GM19324 (cell line): ENCODE data around the gene WSCD1.

Experiments
- ATAC-seq: cut with Tn5 transposase; IDR thresholded peaks from one replicate; pipeline ENCODE4 v1.9.1; 2021; ENCODE audit warnings: mild to moderate bottlenecking, moderate library complexity; ENCODE audit not compliant: unreplicated experiment, low FRiP score

The WSCD1 gene

DNA sequence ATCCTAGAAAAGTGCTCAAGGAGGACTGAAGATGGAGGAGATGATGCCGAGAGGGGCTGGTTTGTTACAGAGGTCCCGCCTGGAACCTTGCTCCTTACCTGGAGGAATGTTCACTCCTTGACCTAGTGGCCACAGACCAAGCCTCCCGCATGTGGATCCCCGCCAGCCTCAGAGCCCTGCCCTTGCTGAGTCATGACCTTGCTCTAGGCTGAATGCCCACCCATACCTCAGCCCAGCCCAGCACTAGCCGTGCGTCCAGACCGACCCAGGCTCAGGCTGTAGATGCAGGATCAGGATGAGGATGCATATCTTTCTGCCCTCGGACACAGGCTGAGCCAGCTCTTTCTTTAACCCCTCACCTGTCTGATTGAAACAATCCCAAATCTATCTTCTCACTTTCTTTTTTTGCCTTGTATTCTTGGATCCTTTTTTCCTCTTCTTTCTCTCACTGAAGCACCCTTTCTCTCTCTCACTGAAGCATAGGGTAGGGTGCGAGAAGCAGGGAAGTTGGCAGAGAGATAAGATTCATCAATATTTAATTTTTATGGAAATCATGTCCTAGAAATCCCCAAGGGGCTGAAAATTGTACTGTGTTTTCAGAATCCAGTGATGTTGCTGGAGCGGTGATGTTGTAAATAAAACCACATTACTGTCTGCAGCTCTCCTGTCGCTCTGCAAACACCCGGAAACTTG, 34.9 kb downstream of the WSCD1 start:
- no peak for ATAC-seq

DNA sequence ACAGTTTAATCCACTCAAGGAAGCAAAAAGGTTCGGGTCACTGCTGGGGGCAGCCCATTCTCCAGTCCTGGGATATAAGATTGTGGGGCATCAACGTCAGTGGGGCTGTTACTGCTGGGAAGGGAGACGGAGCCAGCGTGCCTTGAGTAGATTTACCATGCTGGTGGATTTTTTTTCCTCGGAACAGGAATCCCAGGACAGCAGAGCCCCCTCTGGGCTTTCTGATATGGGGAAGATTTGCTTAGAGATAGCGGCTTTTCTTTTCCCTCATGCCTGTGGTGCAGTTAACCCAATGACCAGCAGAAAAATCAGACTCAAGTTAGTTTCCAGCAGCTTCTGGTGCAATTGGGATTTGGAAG, 35.4 kb downstream of the WSCD1 start:
- no peak for ATAC-seq

DNA sequence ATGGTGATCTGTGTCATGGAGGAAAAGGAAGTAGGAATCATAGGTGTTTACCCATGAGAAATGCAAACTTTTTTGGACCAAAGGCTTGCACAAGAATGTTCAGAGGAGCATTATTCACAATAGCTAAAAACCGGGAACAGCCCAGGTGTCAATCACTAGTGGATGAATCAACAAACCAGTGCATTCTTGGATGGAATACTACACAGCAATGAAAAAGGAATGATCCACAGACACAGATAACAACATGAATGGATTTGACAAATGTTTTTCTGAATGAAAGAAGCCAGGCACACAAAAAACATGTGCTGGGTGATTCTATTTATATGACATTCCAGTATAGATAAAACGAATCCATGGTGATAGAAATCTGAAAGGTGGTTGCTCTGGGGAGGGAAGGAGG, 36.0 kb downstream of the WSCD1 start:
- no peak for ATAC-seq

DNA sequence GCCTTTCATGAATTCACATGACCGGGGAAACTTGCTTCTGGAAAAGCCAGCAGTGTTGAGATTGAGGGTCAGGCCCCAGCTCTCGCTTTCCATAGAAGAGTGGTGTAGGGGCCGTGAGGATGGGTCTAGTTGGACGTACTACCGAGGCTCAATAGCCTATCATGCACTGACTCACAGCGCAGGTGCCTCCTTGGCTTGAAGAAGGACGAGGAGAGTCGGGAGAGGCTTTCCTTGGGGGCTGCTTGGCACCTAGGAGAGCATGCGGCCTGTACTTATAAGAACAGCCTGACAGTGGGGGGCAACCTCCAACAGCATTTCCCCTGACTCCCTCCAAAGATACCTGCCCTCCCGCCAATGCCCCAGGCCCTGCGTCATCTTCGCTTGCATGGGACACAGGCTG, 37.6 kb downstream of the WSCD1 start:
- ATAC-seq: no peak

DNA sequence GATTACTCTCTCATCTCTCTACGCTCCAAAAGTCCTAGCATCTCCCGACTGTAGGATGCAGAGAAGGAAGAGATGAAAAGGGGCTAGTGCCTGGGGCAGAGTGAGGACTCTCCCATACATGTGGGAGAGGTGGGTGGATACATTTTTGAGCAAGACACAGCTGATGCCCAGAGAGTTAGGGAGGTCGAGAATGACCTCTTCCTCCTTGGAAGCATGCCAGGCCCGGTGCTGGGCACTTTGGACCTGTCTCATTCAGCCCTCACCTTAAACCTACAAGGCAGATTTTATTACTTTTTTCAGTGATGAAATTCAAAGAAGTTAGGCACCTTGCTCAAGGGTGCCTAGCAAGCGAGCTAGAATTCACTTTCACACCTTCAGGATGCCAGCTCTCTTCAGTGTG, 38.2 kb downstream of the WSCD1 start:
- no peak for ATAC-seq

DNA sequence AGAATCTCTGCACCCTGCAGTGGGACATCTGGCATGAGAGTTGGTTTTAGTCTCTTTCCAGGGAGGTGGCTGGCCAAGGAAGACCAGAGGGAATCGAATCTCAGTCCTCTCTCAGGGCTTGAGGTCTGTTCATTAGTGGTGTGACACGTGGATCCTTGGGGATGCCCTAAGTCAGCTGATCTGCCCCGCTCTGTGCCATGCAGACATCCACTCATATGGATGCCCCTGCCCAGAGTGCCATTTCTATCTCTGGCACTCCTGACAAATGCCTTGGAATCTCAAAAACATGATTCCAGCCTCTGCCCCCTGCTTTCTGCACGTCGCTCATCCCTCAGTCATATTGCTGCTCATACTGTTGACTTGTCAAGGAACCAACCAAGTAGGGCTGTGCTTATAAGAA, 38.8 kb downstream of the WSCD1 start:
- no peak for ATAC-seq

DNA sequence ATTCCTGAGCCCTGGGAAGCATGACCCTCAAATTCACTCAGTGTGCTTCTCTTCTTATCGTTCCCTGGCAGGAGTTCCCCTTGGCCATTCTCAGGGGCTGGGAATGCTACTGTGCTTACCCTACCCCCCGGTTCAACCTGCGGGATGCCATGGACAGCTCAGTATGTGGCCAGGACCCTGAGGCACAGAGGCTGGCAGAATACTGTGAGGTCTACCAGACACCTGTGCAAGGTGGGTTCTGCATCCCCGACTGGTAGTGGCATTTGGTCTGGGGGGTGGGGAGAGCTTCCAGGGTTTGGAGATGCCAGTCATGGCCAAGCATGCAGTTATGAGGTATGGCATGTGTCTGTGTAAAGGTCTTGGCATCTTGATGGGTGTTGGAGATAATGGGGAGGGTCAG, 39.4 kb downstream of the WSCD1 start:
- ATAC-seq: no peak

DNA sequence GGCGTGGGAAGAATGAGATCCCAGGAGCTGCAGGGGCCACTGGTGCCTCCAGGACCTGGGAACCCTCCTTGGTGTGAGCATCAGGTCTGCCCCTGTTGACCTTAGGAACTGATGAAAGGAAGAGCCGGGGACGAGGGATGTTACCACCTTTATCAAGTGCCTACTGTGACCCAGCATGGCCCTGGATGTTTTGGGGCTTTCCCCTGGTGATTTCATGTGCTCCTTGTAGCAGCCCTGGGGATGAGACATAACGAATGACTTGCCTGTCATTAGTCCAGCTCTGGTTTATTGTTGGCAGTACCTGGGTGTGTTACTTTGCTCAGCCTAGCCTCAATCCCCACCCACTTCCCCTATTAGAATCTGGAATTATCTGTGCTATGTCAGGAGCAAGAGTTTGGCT, 39.9 kb downstream of the WSCD1 start:
- no peak for ATAC-seq

DNA sequence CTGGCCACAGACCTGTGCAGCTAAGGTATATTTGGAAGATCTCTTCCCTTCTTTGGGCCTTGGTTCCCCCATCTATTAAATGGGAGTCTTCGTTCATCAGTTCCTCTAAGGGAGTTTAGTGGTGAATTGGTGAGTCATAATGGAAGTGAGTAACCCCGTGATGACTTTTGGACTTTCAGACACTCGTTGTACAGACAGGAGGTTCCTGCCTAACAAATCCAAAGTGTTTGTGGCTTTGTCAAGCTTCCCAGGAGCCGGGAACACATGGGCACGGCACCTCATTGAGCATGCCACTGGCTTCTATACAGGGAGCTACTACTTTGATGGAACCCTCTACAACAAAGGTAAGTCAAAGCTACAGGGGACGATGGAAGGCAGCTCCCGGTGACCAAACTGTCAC, 40.4 kb downstream of the WSCD1 start:
- ATAC-seq: no peak

DNA sequence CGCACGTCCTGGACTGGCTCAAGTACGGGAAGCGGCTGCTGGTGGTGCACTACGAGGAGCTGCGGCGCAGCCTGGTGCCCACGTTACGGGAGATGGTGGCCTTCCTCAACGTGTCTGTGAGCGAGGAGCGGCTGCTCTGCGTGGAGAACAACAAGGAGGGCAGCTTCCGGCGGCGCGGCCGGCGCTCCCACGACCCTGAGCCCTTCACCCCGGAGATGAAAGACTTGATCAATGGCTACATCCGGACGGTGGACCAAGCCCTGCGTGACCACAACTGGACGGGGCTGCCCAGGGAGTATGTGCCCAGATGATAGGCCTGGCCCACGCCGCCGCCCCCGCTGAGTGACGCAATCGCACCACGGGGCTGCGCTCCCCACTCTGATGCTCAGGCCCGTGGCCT, 50.2 kb downstream of the WSCD1 start:
- no peak for ATAC-seq

DNA sequence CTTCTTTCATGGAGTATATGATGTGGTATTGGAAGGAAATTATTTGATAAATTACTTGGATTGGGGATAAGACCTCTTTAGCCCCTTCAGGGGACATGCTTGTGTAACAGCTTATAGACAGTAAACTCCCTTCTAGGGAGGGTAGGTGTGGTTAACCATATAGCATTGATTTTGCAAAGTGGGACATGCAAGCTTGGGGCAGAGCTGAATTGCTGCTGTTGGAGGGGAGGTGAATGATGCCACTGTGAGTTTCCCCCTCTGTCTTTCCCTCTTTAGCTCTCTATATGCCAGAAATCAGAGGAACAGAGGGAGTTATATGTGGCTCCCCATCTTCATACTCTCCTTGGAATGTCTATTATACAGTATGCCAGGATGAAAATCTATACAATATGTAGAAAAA, 54.7 kb downstream of the WSCD1 start:
- ATAC-seq: no peak

DNA sequence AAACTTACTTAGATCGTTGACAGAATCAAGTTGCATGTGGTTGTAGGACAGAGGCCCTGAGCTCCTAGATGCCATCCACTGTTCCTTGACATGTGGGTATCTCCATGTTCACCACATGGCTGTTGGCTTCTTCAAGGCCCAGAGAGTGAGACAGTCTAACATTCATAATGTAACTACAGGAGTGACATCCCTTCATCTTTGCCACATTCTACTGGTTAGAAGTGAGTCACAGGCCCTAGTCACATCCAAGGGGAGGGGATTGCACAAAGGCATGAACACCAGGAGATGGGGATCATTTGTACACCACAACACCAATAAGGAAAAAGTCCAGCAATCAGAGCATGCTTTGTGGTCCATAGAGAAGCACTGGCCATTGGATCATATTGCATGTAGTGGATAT, 56.6 kb downstream of the WSCD1 start:
- ATAC-seq: no peak

DNA sequence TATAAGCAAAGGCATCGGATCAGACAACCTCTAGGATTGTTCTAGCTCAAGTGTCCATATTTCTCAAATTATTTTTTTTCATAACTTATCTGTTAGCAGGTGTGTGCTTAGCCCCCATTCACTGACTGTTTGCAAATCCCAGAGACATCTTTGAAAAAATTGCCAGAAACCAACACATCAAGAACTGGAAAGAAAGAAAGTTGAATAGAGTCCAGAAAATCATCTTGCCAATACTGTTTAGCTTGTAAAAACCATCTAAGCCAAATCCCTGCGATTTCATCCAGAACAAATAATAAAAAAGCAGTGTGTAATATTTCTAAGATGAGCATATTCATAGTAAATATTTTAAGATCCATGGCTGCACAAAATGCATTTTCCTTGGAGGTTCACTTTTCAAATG, 64.5 kb downstream of the WSCD1 start:
- no peak for ATAC-seq

DNA sequence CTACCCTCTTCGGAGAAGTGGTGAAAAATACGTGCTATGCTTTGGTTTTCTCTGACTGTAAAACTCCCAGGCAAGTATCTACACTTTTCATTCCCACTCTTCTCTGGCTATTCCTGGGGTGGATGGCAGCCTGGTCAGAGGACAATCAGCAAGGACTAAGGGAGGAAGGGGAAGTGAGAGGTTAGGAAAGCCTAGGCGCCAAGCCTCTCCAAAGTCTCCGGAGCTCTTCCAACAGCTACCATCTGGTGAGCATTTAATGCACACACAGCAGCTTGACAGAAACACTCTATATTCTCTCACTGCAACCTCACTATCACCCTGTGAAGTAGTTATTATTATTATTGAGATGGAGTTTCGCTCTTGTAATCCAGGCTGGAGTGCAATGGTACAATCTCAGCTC, 65.1 kb downstream of the WSCD1 start:
- no peak for ATAC-seq

DNA sequence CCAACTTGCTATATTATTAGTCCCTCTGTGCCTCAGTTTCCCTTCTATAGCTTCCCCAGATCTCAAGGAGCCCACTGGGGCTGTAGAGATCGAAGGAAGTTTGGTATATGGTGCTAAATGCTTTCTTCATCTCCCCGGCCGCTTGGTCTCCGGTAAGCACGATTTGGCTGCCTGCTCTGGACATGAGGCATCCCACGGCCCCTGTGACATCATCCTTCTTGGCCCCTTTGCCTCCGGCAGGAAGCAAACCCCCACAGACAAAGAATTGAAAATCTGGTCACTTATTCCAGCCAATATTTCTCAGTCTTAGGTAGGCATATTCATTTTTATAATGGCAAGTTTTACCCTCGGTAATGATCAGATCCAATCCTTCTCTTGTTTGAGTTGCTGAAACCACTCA, 65.8 kb downstream of the WSCD1 start:
- no peak for ATAC-seq

DNA sequence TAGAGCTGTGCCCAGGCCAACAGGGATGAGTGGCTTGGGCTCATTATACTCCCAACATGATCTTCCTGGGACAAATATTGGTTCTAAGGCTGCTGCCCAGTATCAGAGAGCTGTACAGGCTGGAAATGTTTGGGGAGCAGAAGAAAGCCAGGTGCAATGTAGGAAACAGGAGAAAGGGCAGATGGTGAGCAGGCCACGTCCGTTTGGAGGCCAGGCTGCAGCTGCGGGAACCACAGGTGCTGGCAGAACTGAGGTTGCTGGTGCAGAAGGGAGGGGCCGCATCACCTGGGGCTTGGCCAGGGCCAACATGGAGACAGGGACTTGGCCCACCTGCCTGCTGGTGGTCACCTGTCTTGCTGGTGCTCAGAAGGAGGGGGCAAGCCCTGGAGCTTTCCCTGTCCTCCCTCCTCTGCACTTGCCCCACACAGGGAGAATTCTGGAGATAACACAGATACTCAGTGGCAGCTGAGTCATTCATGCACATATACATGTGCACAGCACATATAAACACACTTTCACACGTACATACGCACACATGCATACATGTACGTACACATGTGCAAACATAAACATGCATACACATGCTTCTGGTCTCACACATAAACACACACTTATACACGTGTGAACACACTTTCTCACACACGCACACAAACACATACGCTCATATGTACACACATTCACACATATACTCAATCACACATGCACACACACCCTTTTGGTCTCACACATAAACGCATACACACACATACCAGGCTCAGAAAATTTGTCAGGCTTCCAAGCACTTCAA, 67.7 kb downstream of the WSCD1 start:
- ATAC-seq: no peak

DNA sequence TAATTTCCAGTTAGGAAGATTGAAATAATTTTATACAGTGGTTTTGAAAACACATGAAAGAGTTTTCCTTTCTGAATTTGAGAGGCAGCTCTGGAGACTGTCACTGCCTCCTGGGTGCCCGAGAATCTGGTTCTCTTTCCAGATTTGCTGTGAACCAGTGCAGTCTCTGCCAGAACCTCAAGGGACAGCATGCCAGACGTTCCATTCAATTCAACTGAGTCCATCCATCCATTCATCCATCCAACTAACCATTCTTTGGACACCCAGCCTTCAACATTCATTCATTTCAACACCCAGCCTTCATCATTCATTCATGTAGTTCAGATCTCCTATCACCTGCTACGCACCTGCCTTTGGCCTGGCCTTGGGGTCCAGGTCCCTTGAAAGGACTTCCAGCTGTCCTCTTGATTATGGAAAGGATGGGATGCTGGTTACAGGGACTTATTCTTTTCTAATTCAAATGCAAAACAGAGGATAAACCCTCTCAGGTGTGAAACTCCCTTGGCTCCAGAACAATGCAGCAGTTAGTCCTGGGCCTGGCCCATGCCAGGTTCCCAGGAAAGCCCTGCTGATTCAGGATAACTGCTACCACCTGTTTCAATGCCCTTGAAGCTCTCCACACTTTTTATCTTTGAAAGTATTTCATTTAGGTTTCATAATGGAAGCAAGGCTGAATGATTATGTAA, 68.7 kb downstream of the WSCD1 start:
- ATAC-seq: no peak

DNA sequence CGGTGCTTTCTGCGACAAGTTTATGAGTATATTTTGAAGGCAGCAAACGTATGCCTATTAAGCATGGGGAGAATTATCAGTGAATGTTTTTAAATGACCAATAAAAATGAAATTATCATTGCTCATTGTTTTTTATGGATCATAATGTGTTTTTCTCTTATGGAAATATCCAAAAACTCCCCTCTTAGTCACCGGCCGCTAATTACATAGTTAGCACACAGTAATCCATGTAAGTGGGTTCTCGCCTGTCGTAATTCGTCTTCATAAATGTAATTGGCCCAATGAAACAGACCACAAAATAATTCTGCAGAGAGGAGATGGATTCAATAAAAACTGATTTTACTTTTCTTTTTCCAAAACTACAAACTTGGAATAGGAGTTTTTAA, 69.3 kb downstream of the WSCD1 start:
- no peak for ATAC-seq

DNA sequence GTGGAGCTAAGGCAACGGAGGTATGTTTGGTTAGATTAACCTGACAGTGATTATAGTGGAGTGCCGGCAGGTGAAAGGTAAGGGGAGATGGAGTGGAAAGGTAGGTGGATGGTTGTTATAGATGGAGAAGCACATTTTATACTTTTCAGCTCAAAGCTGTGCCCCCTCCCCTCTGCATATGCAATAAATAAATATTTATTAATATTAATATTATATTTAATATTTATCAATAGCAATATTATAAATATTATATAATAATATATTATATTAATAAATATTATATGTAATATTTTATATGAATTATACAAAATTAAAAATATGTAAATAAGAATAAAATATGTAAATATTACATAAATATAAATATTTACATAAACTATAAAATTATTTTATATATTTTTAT, 70.0 kb downstream of the WSCD1 start:
- no peak for ATAC-seq

DNA sequence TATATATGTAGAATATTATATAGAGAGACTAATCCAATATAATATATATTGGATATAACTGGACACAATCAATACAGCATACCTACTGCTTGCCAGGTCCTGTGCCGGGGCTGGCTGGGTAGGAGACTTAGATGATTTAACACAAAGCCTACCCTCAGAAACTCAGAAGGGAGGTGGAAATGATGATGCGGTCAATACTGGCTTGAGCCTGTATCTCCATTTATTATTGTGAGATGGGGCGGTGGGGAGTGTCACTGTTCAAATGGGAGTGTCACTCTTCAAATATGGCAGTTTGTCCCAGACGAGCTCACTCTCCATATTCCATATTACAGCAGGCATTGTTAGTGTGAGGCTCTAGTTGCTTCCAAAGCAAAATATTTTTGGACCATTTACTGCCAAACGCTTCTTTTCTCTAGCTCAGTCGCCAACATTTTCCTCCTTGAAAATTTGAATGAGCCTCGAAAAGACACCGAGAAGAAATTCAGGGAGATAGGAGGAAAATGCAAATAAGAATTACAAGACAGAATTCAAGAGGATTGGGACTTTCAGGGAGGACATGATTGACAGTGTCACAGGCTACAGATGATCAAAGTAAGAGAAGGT, 70.7 kb downstream of the WSCD1 start:
- ATAC-seq: no peak

DNA sequence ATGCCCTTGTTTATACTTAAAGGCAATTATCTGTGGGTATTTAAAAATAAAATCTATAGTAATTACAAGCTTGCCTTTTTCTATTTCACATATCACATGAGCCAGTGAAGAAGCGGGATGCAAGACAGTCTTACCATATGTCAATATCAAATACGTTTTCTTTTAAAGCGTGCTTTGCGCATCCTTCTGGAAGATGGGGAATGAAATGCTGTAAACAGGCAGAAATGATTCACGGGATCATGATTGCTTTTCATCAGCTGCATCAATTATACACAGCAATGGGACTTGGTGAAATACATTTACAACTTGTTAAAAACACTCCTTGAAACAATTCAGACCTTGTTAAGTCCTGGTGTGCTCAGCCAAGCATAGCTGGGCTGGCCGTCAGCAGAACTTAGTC, 72.5 kb downstream of the WSCD1 start:
- no peak for ATAC-seq

DNA sequence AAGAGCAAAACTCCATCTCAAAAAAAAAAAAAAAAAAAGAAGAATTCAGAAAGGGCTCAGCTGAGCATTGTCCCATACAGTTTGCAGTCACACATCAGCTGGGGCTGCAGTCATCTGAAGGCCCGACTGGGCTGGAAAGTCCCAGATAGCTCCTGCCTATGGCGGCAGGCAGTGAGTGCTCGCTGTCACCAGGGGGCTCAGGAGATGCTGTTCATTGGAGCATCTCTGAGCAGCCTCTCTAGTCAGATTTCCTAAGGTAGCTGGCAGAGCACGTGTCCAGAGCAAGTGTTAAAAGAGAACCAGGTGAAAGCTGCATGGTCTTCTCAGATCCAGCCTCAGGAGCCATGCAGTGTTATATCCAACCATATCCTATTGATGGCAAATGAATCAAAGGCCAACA, 75.8 kb downstream of the WSCD1 start:
- ATAC-seq: no peak
